K562 (cell line): ENCODE results near the gene A4GNT. TPM values are rescaled to one million over a fixed set of nuclear protein-coding genes. Genes with fewer than 3 reads are reported as not detected.

Experiments
- ATAC-seq: fragments of 200-7000 bp; cut with Tn5 transposase; 3 replicates; pipeline ENCODE4 v1.9.1; 2020; ENCODE audit warnings: moderate library complexity
- BruUV-seq: library from RNA; stranded (reverse); fragments of 400-500 nt; replicated peaks from 2 replicates; lab custom pipeline; 2021; lab: Mats Ljungman, UMichigan
- CTCF ChIA-PET: fragments of 300-600 bp; formaldehyde crosslinking; extraction: SDS; loops from one replicate; lab custom pipeline; 2021; ENCODE audit warnings: low intra/inter-chr PET ratio; lab: Yijun Ruan, JAX
- POLR2A ChIA-PET: fragments of 300-600, 350-650 bp; sonication (Branson Sonifier 250); formaldehyde crosslinking; extraction: SDS; loops from one replicate; lab custom pipeline; 2021; ENCODE audit warnings: antibody characterized with exemption, inconsistent platforms; lab: Yijun Ruan, JAX
- DNase-seq, 4 experiments: peaks; one replicate each; pipeline versions ENCODE4 v3.0.0 to v3.0.0-alpha.2; 2011 to 2018; ENCODE audit warnings: low spot score in 3 of 4, mixed read lengths in 3 of 4; ENCODE audit errors: extremely low read depth in 1 of 4
- FAIRE-seq: peaks from 2 replicates; lab custom pipeline; 2011; peaks lifted over from hg19 to GRCh38; lab: Jason Lieb, UNC
- H2AFZ ChIP-seq: 2 replicates; pipeline ENCODE4 v1.6.0; 2011; ENCODE audit warnings: low read depth, low read length, control low read depth, inconsistent platforms
- H3K27ac ChIP-seq: fragments of 200-600 bp; 3 replicates; pipeline ENCODE4 v1.8.0; 2011; ENCODE audit warnings: low read depth, mild to moderate bottlenecking, control low read depth, inconsistent platforms, low read length, moderate library complexity, mixed read lengths; ENCODE audit errors: extremely low read depth
- H3K27me3 ChIP-seq, 2 experiments: fragments of 300-600 bp in 1 of 2; 2 replicates in 1 of 2; 3 replicates in 1 of 2; pipeline versions ENCODE4 v1.6.0 to v1.8.0; 2011; ENCODE audit warnings: inconsistent platforms in 2 of 2, low read length in 2 of 2, mild to moderate bottlenecking in 1 of 2, mixed read lengths in 1 of 2, moderate library complexity in 1 of 2; ENCODE audit not compliant: control insufficient read depth in 2 of 2, insufficient read depth in 2 of 2
- H3K36me3 ChIP-seq: fragments of 300-600 bp; 3 replicates; pipeline ENCODE4 v1.8.0; 2011; ENCODE audit warnings: mild to moderate bottlenecking, low read length, inconsistent platforms; ENCODE audit not compliant: control insufficient read depth, insufficient read depth
- H3K4me1 ChIP-seq, 2 experiments: fragments of 200-600 bp in 1 of 2; replicated peaks in 1 of 2; 2 replicates in 1 of 2; 3 replicates in 1 of 2; pipeline versions ENCODE4 v1.5.1 to v1.8.0; 2011; ENCODE audit warnings: inconsistent platforms in 2 of 2, low read length in 2 of 2, mild to moderate bottlenecking in 1 of 2, mixed read lengths in 1 of 2, moderate library complexity in 1 of 2; ENCODE audit not compliant: control insufficient read depth in 2 of 2, insufficient read depth in 2 of 2
- H3K4me2 ChIP-seq: 2 replicates; pipeline ENCODE4 v1.6.1; 2011; ENCODE audit warnings: low read length, control low read depth, inconsistent platforms, mixed read lengths; ENCODE audit not compliant: insufficient read depth
- H3K4me3 ChIP-seq: fragments of 200-600 bp; sonication (generic), shearing (Covaris generic); 2 replicates; pipeline ENCODE4 v1.5.1; 2016; ENCODE audit warnings: control low read depth, inconsistent platforms
- H3K79me2 ChIP-seq: fragments of 200-600 bp; 3 replicates; pipeline ENCODE4 v1.8.0; 2011; ENCODE audit warnings: low read length, inconsistent platforms; ENCODE audit not compliant: control insufficient read depth, insufficient read depth
- H3K9ac ChIP-seq, 2 experiments: 2 replicates each; pipeline versions ENCODE4 v1.6.0 to v1.6.1; 2011; ENCODE audit warnings: low read depth in 2 of 2, low read length in 2 of 2, control low read depth in 1 of 2, inconsistent platforms in 1 of 2, mild to moderate bottlenecking in 1 of 2, mixed read lengths in 1 of 2; ENCODE audit not compliant: insufficient read depth in 1 of 2
- H3K9me1 ChIP-seq: one replicate; pipeline ENCODE4 v1.6.0; 2011; ENCODE audit warnings: inconsistent platforms, mild to moderate bottlenecking, low read length, moderate library complexity; ENCODE audit not compliant: control insufficient read depth, insufficient read depth
- H3K9me3 ChIP-seq: replicated peaks from 2 replicates; pipeline ENCODE4 v1.5.1; 2011; ENCODE audit warnings: low read depth, low read length, inconsistent platforms; ENCODE audit not compliant: control insufficient read depth, insufficient read depth
- H4K20me1 ChIP-seq: replicated peaks from 2 replicates; pipeline ENCODE4 v1.6.1; 2011; ENCODE audit warnings: low read length, inconsistent platforms, mixed read lengths; ENCODE audit not compliant: control insufficient read depth, insufficient read depth
- E2F3 ChIP-seq: fragments of 250-450 bp; sonication (Bioruptor Pico); IDR thresholded peaks from 2 replicates; pipeline ENCODE4 v1.4.0; 2020; ENCODE audit warnings: mild to moderate bottlenecking
- KDM1A ChIP-seq, 2 experiments: fragments of 450-650 bp; IDR thresholded peaks; 2 replicates each; pipeline ENCODE4 v1.6.1; 2016; ENCODE audit warnings: mild to moderate bottlenecking in 2 of 2
- PHF21A ChIP-seq: fragments of 450-650 bp; IDR thresholded peaks from 2 replicates; pipeline ENCODE4 v1.6.1; 2017; ENCODE audit warnings: low read depth, borderline replicate concordance
- POU5F1 ChIP-seq: fragments of 150-350 bp; IDR thresholded peaks from 2 replicates; pipeline ENCODE4 v1.6.1; 2014; ENCODE audit warnings: borderline replicate concordance, low read length, low read depth, mild to moderate bottlenecking; ENCODE audit not compliant: partially characterized antibody
- RFX1 ChIP-seq: fragments of 450-650 bp; IDR thresholded peaks from 2 replicates; pipeline ENCODE4 v1.6.1; 2016; ENCODE audit warnings: mild to moderate bottlenecking, moderate library complexity
- SNIP1 ChIP-seq: fragments of 450-650 bp; IDR thresholded peaks from 2 replicates; pipeline ENCODE4 v1.7.1; 2017; ENCODE audit warnings: low read depth, mild to moderate bottlenecking
- ZNF639 ChIP-seq, 2 experiments: fragments of 200-800 bp in 1 of 2; sonication (Bioruptor generic) in 1 of 2; sonication (generic) in 1 of 2; formaldehyde crosslinking in 1 of 2; IDR thresholded peaks in 1 of 2; conservative IDR thresholded peaks in 1 of 2; 2 replicates each; pipeline versions ENCODE4 v1.5.0 to v1.6.1; 2016 to 2020; ENCODE audit warnings: missing compliant biosample characterization in 1 of 2, missing genetic modification characterization in 1 of 2, missing genetic modification reagents in 1 of 2
- ZNF780A ChIP-seq: fragments of 250-450 bp; sonication (Bioruptor Pico); IDR thresholded peaks from 2 replicates; pipeline ENCODE4 v1.5.0; 2021; ENCODE audit warnings: mild to moderate bottlenecking
- WGBS: fragments of 100-300 bp; shearing (Covaris generic); methylation state at CpG from one replicate; pipeline ENCODE4 v1.1.6; 2016; ENCODE audit warnings: low coverage, mixed read lengths; ENCODE audit not compliant: insufficient coverage; ENCODE audit errors: missing lambda C conversion rate; 5-methylcytosine and 5-hydroxymethylcytosine counted together
- in situ Hi-C: fragments of 300-500 bp; cut with MboI; formaldehyde crosslinking; loops from 4 replicates; pipeline ENCODE4 v1.15.0; 2018; ENCODE audit warnings: inconsistent platforms, mixed read lengths
- intact Hi-C: fragments of 100-400 bp; cut with micrococcal nuclease; formaldehyde crosslinking; loops from 2 replicates; pipeline ENCODE4 v1.14.2; 2022
- polyA plus RNA-seq, 8 experiments: library from polyadenylated mRNA; depleted of rRNA in 4 of 8; stranded (reverse) in 5 of 8; unstranded in 3 of 8; fragments of >200 nt; fragmentation: Nextera tagmentation in 2 of 8; fragmentation: Illumina TruSeq in 1 of 8; extraction: Ambion mirVana in 2 of 8; extraction: Trizol in 1 of 8; gene quantifications; 2 replicates each; pipeline versions ENCODE4 v1.2.1 to v1.2.3, GENCODE V29; 2011 to 2014; ENCODE audit warnings: inconsistent platforms in 1 of 8, missing spikeins in 1 of 8
- total RNA-seq, 7 experiments: library from RNA; depleted of rRNA in 6 of 7; stranded (reverse); fragments of >200 nt in 6 of 7; fragmentation: Illumina TruSeq in 2 of 7; extraction: Trizol in 2 of 7; gene quantifications; 2 replicates each; pipeline versions ENCODE4 v1.2.1 to v1.2.3, GENCODE V29; 2011 to 2021; ENCODE audit warnings: low replicate concordance in 1 of 7
- TF ChIP-seq, protein P1 (sequence below), 2 experiments: fragments of 450-650 bp; IDR thresholded peaks; 2 replicates each; pipeline ENCODE4 v1.6.1; 2016; ENCODE audit warnings: mild to moderate bottlenecking in 2 of 2, borderline replicate concordance in 1 of 2, low read depth in 1 of 2, moderate library complexity in 1 of 2

The A4GNT gene
- total and polyA plus RNA-seq, 9 of the 15 experiments (the other 6 are each of a cell fraction or from before 2014, with no cell fraction given) = not detected

GRCh38 chr3:138092023-138092422 is 40.2 kb downstream of the A4GNT start (continued):
- TF ChIP-seq, protein P1, sequence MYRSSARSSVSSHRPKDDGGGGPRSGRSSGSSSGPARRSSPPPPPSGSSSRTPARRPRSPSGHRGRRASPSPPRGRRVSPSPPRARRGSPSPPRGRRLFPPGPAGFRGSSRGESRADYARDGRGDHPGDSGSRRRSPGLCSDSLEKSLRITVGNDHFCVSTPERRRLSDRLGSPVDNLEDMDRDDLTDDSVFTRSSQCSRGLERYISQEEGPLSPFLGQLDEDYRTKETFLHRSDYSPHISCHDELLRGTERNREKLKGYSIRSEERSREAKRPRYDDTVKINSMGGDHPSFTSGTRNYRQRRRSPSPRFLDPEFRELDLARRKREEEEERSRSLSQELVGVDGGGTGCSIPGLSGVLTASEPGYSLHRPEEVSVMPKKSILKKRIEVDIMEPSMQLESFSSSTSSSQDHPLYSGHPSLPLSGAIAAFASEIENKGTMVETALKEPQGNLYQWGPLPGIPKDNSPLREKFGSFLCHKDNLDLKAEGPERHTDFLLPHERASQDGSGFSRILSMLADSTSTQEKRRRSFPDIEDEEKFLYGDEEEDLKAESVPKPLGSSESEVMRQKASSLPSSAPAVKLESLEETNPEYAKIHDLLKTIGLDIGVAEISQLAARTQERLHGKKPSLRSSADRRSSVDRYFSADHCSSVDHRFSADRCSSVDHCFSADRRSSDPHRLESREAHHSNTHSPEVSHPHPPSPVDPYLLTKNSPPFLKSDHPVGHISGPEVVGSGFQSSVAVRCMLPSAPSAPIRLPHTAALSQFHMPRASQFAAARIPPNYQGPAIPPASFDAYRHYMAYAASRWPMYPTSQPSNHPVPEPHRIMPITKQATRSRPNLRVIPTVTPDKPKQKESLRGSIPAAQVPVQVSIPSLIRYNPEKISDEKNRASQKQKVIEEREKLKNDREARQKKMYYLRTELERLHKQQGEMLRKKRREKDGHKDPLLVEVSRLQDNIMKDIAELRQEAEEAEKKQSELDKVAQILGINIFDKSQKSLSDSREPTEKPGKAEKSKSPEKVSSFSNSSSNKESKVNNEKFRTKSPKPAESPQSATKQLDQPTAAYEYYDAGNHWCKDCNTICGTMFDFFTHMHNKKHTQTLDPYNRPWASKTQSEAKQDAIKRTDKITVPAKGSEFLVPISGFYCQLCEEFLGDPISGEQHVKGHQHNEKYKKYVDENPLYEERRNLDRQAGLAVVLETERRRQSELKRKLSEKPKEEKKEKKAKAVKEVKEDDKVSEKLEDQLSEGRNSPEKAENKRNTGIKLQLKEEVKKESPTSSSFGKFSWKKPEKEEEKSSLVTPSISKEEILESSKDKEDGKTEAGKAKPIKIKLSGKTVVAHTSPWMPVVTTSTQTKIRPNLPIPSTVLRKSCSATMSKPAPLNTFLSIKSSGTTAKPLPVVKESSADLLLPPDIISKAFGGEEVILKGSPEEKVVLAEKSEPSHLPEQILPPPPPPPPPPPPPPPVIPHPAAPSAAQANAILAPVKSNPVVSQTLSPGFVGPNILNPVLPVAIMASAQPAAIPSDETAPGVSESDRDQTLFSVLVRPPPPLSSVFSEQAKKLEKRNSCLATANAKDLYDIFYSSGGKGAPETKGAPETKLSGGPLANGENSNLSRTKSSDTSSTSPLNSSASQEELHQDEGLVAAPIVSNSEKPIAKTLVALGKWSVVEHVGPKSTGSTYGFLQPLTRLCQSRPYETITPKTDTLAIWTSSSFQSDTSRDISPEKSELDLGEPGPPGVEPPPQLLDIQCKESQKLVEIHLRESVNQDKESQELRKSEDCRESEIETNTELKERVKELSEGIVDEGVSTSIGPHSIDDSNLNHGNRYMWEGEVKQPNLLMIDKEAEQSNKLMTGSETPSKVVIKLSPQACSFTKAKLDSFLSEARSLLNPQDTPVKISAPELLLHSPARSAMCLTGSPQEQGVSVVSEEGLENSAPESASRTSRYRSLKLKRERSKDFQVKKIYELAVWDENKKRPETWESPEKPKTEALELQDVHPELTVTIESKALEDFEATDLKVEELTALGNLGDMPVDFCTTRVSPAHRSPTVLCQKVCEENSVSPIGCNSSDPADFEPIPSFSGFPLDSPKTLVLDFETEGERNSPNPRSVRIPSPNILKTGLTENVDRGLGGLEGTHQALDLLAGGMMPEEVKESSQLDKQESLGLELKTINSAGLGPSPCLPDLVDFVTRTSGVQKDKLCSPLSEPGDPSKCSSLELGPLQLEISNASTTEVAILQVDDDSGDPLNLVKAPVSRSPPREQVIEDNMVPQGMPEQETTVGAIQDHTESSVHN (IDR thresholded peaks at IDR 0.05; ENCODE audit: borderline replicate concordance in 1 of 2, low read depth in 1 of 2) = no peak

DNA sequence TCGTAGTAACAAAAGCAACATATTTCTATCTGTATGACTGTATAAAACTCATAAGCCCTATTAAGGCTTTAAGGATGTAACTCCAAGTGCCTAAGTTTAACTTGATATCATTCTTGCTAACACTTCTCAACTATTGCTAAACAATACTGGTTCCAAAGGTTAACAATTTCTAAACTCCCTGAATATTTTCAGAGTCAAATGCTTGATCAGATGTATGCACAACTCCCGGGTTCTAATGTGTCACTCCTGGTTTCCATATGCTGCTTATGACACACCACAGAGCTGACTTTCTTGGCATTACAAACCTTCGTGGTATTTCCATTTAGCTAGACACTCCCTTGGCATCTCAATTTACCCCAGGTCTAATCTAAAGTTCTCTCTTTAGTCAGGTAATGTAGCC is 43.1 kb downstream of the A4GNT start:
- no peak for TF ChIP-seq KDM1A (IDR thresholded peaks at IDR 0.05)
- no peak for TF ChIP-seq RFX1
- TF ChIP-seq SNIP1 = no peak
- TF ChIP-seq E2F3 (CRISPR knock-in tag) = no peak
- TF ChIP-seq ZNF639 (CRISPR knock-in tag; conservative IDR thresholded peaks at IDR 0.05 in 1 of 2, IDR thresholded peaks at IDR 0.05 in 1 of 2) = no peak
- no peak for TF ChIP-seq POU5F1
- TF ChIP-seq ZNF780A (CRISPR knock-in tag) = no peak
- no peak for TF ChIP-seq PHF21A
- ATAC-seq = no peak
- Histone ChIP-seq H3K36me3 (no peaks in the 10 kb centered on the region), H3K4me2 (no peak overlapping the region), H3K27me3 (no peaks in the 10 kb centered on the region; a peak in 1 of 5 replicates), H3K9me1 (no peaks in the 10 kb centered on the region), H2AFZ (no peak overlapping the region), H3K9me3 (no peaks in the 10 kb centered on the region), H3K27ac (no peak overlapping the region), H3K9ac (no peak overlapping the region), H3K79me2 (no peaks in the 10 kb centered on the region), H3K4me1 (no peaks in the 10 kb centered on the region), H4K20me1 (no peaks in the 10 kb centered on the region), H3K4me3 (no peak overlapping the region)
- ChIA-PET CTCF (no interaction called here), POLR2A (interaction anchor here (0.7 kb wide), 1 partner anchor 12 kb away, joined by 3 read pairs; no protein-coding TSS in a partner anchor)
- intact Hi-C loops = no loop called here
- in situ Hi-C loops = no loop called here
- 0% methylated on average over 3 of the region's 3 CpGs for WGBS
- DNase-seq = no peak
- FAIRE-seq = no peak
- no TSS peak for BruUV-seq
